Measurements from ENCODE around the gene OR56B1. TPM values are rescaled to one million over a fixed set of nuclear protein-coding genes. Genes with fewer than 3 reads are reported as not detected.

The OR56B1 gene
- polyA plus RNA-seq, 1 experiment = not detected

DNA sequence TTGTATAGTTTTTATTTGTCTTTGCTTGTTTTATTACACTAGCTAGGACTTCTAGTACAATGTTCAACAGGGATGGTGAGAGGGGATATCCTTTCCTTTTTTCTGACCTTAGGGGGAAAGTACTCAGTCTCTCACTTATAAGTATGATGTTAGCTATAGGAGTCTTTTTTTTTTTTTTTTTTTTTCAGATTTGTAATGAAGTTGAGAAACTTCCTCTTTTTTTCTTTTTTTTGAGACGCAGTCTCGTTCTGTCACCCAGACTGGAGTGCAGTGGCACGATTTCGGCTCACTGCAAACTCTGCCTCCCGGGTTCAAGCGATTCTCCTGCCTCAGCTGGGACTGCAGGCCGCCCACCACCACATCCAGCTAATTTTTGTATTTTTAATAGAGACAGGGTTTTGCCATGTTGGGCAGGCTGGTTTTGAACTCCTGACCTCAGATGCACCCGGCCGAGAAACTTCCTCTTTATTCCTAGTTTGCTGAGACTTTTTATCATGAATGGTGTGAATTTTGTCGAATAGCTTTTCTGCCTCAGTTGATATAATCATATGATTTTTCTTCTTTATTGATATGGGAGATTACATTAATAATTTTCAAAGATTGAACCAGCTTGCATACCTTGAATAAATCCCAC is 35.7 kb upstream of the OR56B1 start:
- TF ChIP-seq, protein P1, sequence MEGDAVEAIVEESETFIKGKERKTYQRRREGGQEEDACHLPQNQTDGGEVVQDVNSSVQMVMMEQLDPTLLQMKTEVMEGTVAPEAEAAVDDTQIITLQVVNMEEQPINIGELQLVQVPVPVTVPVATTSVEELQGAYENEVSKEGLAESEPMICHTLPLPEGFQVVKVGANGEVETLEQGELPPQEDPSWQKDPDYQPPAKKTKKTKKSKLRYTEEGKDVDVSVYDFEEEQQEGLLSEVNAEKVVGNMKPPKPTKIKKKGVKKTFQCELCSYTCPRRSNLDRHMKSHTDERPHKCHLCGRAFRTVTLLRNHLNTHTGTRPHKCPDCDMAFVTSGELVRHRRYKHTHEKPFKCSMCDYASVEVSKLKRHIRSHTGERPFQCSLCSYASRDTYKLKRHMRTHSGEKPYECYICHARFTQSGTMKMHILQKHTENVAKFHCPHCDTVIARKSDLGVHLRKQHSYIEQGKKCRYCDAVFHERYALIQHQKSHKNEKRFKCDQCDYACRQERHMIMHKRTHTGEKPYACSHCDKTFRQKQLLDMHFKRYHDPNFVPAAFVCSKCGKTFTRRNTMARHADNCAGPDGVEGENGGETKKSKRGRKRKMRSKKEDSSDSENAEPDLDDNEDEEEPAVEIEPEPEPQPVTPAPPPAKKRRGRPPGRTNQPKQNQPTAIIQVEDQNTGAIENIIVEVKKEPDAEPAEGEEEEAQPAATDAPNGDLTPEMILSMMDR (IDR thresholded peaks at IDR 0.05; ENCODE audit: low read depth, low read length) = no peak
- H3K27ac ChIP-seq (ENCODE audit: low read depth, low read length) = no peak overlapping the region
- no peak for DNase-seq (ENCODE audit: low read depth, low spot score)
- no peaks in the 10 kb centered on the region for H3K27me3 ChIP-seq (ENCODE audit: control insufficient read depth, insufficient read depth, low read length)
- POLR2A ChIA-PET = no interaction called here
- no peak overlapping the region for H3K4me3 ChIP-seq (ENCODE audit: low read depth, low read length)
- H3K9me3 ChIP-seq (ENCODE audit: control insufficient read depth, insufficient read depth, low read length) = no peaks in the 10 kb centered on the region
- CTCF ChIA-PET = interaction anchor here (0.6 to 2.0 kb wide), 4 partner anchors 15 to 1159 kb away, joined by 3 to 7 read pairs (median 4); partner anchors contain the start of gene TRIM5

DNA sequence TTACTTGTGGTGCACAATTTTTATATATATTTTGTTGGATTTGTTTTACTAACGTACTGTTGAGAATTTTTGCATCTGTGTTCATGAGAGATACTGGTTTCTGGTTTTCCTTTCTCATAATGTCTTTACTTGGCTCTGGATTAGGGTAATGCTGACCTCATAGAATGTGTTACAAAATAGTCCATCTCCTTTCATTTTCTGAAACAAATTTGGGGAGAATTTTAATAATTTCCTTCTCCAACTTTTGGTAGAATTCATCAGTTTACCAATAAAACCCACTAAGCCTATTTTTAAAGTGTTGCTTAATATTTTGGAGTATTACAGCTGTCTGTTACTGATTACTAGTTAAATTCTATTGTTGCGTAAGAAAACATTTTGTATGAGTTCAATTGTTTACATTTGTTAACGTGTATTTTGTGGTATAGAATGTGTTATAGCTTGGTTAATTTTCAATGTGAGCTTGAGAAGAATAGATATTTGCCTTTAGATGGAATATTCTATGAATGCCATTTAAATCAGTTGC is 35.1 kb upstream of the OR56B1 start:
- no peak for DNase-seq (ENCODE audit: low read depth, low spot score)
- no peaks in the 10 kb centered on the region for H3K27me3 ChIP-seq (ENCODE audit: control insufficient read depth, insufficient read depth, low read length)
- H3K4me3 ChIP-seq (ENCODE audit: low read depth, low read length) = no peak overlapping the region
- H3K27ac ChIP-seq (ENCODE audit: low read depth, low read length) = no peak overlapping the region
- H3K9me3 ChIP-seq (ENCODE audit: control insufficient read depth, insufficient read depth, low read length) = no peaks in the 10 kb centered on the region
- POLR2A ChIA-PET = no interaction called here
- TF ChIP-seq, protein P1 (IDR thresholded peaks at IDR 0.05; ENCODE audit: low read depth, low read length) = no peak
- CTCF ChIA-PET = interaction anchor here (1.1 to 2.0 kb wide), 3 partner anchors 16 to 662 kb away, joined by 3 to 4 read pairs (median 3); partner anchors contain the start of gene TRIM5

- CTCF ChIA-PET = interaction anchor here (0.8 kb wide), 1 partner anchor 104 kb away, joined by 3 read pairs; no protein-coding TSS in a partner anchor
- POLR2A ChIA-PET = no interaction called here
- no peak overlapping the region for H3K27ac ChIP-seq (ENCODE audit: low read depth, low read length)
- TF ChIP-seq, protein P1 (IDR thresholded peaks at IDR 0.05; ENCODE audit: low read depth, low read length) = no peak
- H3K4me3 ChIP-seq (ENCODE audit: low read depth, low read length) = no peak overlapping the region
- H3K9me3 ChIP-seq (ENCODE audit: control insufficient read depth, insufficient read depth, low read length) = no peaks in the 10 kb centered on the region
- no peaks in the 10 kb centered on the region for H3K27me3 ChIP-seq (ENCODE audit: control insufficient read depth, insufficient read depth, low read length)
- no peak for DNase-seq (ENCODE audit: low read depth, low spot score)
Observed at GRCh38 chr11:5703741-5704536, 32.3 kb upstream of the OR56B1 start.

DNA sequence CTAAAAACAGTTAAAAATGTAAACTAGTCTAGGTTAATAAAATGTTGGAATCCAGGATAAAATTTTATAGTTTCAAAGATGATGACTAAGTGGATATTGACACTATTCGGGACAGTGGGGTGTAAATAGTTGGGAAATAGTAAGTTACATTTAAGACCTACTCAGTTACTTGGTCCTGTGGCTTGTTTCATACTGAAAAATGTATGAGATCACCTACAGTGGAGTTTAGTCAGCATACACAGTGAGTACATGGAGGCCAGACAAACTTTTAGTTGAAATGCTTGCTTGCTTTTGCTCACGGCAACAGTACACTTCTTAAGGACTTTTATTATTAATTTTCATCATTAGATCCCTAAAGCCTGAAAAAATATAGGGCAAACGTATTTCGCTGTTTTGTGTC is 30.6 kb upstream of the OR56B1 start:
- CTCF ChIA-PET = interaction anchor here (0.8 kb wide), 1 partner anchor 22 kb away, joined by 4 read pairs; no protein-coding TSS in a partner anchor
- no peaks in the 10 kb centered on the region for H3K27me3 ChIP-seq (ENCODE audit: control insufficient read depth, insufficient read depth, low read length)
- no peak for DNase-seq (ENCODE audit: low read depth, low spot score)
- H3K9me3 ChIP-seq (ENCODE audit: control insufficient read depth, insufficient read depth, low read length) = no peaks in the 10 kb centered on the region
- TF ChIP-seq, protein P1 (IDR thresholded peaks at IDR 0.05; ENCODE audit: low read depth, low read length) = no peak
- no peak overlapping the region for H3K27ac ChIP-seq (ENCODE audit: low read depth, low read length)
- POLR2A ChIA-PET = no interaction called here
- H3K4me3 ChIP-seq (ENCODE audit: low read depth, low read length) = no peak overlapping the region

- Histone ChIP-seq H3K27me3 (ENCODE audit: control insufficient read depth, insufficient read depth, low read length) (no peaks in the 10 kb centered on the region), H3K9me3 (ENCODE audit: control insufficient read depth, insufficient read depth, low read length) (no peaks in the 10 kb centered on the region), H3K27ac (ENCODE audit: low read depth, low read length) (no peak overlapping the region), H3K4me3 (ENCODE audit: low read depth, low read length) (no peak overlapping the region)
- ChIA-PET CTCF (no interaction called here), POLR2A (no interaction called here)
- TF ChIP-seq, protein P1 (IDR thresholded peaks at IDR 0.05; ENCODE audit: low read depth, low read length) = peak; percentile 52
- no peak for DNase-seq (ENCODE audit: low read depth, low spot score)
Observed at GRCh38 chr11:5712507-5712906, 23.7 kb upstream of the OR56B1 start.

All from AG04450 (cell line).